T follicular helper cell (primary cell): ENCODE results near the gene SHBG.
A peak's percentile ranks its signal among the peaks of the same experiment; 100 is the strongest.

Source experiments
- DNase-seq: peaks from one replicate; pipeline ENCODE4 v3.0.0-alpha.2; 2020; ENCODE audit warnings: low read depth

Gene SHBG

DNA sequence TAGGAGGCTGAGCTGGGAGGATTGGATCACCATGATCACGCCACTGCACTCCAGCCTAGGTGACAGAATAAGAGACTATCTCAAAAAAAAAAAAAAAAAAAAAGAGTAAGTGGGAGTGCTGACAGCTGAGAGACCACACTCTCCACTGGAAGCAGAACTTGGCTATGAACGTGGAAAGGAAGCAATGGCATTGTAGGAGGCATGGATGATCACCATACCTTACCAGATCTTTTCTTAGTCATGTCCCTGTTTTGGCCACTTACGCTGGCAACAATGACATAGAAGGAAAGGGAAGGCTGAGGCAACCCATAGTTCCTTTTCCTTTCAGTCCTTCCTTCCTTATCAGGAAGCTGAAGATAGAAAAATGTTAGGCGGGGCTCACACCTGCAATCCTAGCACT is 17.1 kb downstream of the SHBG start:
- no peak for DNase-seq

DNA sequence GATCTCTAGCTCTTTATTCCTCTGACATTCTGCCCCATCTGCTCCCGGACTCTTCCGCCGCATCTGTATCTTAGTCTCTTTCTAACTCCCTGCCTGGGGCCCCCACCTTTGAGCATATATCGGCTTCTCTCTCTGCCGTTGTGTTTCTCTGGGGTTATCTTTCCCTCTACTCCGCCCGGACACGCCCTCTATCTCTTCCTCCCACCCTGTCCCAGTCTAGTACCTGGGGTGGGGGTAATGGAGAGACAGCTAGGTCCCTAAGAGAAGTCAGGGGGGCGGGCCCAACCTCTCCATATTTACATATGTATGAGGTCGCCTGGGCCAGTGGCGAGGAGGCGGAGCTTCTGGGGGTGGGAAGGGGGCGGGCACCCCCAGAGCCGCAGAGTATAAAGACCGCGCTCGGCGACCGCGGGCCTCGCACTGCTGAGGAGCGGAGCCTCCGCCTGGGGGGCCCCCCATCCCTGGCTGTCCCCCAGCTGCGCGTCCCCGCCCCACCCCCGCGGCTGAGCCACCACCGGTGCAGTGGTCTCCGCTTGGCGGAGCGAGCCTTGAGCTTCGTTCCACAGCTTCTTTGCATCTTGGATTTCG is 20.7 kb downstream of the SHBG start, which contains the start of gene ATP1B2:
ATP1B2 (plus strand) TSS at position 418 of the 588 bp plus-strand sequence. CDS start 593 bp downstream, outside the sequence.
- DNase-seq = peak; percentile 70

DNA sequence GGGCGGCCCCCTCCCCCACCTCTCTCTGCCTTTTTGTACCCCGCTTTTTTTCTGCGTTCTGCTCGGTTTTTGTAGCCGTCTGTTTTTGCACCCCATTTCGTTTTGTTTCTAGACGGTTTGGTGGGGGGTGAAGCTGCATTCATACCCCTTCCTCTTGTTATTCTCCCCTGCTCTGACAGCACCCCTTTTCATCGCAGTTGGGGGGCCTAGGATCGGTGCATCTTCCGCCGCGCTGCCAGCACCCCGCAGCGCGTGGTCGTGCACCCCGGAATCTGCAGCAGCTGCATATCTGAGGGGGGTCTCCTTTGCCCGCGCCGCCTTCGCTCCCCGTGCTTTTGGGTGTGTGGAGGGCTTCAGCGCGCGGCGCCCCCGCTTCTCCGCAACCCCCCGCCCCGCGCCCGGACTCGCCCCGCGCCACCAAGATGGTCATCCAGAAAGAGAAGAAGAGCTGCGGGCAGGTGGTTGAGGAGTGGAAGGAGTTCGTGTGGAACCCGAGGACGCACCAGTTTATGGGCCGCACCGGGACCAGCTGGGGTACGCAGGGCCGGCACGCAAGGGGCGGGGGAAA is 21.2 kb downstream of the SHBG start:
- DNase-seq = no peak

DNA sequence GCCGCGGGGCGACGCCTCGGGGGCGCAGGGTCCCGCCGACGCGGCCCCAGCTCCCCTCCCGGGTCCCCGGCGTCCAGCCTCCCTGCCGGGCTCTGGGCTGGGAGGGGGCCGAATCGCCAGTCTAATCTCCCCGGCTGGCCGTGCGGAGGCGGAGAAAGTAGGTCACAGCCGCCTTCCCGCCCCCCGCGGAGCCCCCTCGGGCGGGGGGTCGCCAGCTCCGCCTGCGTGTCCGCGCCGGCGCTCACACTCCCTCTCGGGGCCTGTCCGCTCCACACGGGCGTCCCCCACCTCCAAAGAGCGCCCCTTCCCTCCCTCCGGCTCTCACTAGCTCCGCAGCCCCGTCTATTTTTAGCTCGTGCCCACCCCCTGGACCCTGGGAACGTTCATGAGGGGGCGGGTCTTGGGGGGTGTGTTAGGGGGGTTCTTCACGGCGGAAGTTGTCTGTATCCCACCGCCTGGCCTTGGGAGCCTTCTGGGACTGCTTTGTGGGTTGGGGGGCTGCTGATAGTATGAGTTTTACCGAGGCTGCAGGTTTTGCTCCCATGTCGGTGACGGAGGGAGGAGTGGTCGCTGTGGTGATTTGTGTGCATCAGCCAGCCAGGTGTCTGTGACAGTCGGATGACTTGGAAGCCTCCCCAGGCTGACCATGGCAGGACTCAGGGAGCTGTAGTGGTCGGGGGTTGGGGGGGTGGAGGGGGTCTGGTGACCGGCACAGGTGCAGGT is 21.9 kb downstream of the SHBG start:
- DNase-seq = no peak

DNA sequence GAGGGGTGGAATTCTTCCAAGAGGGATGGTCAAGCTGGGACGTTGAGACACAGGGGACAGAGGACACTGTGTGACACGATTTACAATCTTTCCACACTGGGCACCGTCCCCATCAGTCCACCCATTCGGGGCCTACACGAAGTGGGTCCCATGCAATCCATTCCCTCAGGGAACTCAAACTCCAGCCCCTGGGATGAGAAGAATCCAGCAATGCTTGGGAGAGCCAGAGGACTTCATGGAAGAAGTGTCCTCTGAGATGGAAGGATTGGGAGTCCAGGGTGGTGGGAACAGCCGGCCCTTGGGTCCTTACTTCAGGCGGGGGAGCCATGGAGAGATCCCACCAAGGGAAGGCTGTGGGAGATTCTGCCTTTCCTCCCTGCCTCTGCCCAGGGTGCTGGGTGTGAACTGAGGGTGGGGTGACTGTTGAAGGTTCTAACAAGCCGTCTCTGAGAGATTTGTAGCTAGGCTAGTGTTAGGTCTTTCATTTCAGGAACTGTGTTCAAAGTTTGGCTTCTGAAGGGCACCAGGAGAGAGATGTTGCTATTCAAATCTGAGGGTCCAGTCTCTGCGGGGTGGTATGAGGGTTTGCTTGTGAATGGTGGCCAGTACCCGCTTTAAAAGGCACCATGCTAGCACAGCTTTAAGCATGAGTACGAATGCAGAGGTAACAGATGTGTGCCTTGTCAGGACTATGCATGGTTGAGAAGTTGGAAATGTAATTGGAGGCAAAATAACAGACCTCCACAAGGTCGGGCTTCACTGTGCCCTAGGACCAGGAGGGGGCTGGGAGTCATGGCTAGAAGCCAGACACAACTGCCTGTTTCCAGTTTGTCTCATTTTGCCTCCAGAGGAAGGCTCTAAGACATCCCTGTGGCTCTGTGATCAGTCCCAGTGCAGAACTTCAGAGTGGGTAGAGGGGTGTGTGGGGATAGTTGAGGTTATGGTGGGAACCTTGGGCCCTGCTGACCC is 22.7 kb downstream of the SHBG start:
- DNase-seq = no peak

- DNase-seq = no peak
Measured at GRCh38 chr17:7654832-7655540, 25.1 kb downstream of the SHBG start.

- DNase-seq = no peak
Measured at GRCh38 chr17:7655541-7655840, 25.6 kb downstream of the SHBG start.

GRCh38 chr17:7656958-7657609 is 27.1 kb downstream of the SHBG start:
- no peak for DNase-seq

DNA sequence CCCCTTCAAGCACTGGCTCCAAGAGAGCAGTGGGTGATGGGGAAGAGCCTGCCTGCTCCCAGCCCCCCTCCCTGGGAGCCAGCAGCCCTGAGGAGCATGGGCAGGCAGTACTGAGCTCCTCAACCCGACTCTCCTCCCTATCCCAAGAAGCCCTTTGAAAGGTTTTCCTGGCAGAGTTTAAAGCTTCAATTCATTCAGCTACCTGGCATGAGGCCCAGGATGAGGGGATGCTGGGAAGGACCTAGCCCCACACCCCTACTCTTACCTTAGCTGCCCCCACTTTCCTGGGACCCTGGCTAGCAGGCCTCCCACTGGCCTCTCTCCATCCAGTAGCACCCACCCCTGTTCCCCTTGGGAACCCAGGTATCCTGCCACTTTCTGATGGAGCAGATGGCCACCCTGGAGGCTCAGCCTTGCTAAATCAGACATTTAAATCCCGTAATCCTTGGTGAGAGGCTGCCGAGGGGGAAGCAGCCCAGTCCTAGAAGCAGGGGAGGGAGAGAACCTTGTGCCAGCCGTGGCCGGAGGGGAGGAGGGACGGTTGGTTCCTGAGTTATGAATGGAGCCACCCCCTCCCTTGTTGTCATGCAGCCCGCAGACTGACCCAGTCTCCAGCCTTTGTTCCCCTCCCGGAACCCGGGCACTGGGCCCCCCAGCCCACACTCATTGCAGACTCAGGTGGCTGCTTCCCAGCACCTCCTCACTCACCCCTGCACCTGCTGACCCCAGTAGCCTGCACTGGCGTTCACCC is 37.9 kb downstream of the SHBG start:
- no peak for DNase-seq

DNA sequence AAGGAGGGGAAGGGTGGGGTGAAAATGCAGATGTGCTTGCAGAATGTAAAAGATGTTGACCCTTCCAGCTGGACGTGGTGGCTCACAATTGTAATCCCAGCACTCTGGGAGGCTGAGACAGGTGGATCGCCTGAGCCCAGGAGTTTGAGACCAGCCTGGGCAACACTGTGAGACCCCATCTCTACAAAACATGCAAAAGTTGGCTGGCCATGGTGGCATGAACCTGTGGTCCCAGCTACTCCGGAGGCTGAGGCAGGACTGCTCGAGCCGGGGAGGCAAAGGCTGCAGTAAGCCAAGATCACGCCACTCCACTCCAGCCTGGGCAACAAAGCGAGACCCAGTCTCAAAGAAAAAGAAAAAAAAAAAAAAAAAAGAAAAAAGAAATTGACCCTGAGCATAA is 38.5 kb downstream of the SHBG start:
- DNase-seq = no peak

DNA sequence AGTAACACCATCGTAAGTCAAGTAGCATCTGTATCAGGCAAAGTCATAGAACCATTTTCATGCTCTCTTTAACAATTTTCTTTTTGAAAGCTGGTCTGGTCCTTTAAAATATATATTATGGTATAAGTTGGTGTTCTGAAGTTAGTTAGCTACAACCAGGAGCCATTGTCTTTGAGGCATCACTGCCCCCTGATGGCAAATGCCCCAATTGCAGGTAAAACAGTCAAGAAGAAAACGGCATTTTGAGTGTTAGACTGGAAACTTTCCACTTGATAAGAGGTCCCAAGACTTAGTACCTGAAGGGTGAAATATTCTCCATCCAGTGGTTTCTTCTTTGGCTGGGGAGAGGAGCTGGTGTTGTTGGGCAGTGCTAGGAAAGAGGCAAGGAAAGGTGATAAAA is 43.3 kb downstream of the SHBG start:
- DNase-seq = no peak

- DNase-seq = no peak
Measured at GRCh38 chr17:7674934-7675333, 45.0 kb downstream of the SHBG start.

- no peak for DNase-seq
Measured at GRCh38 chr17:7676533-7676932, 46.6 kb downstream of the SHBG start.

- no peak for DNase-seq
Measured at GRCh38 chr17:7677388-7678067, 47.6 kb downstream of the SHBG start.
